ENCODE measurements around the gene INPP5D.

Gene INPP5D

GRCh38 chr2:233035426-233036161, 24.5 kb upstream of the INPP5D start:
- Histone ChIP-seq H3K4me3 (ENCODE audit: low read length) (no peak overlapping the region), H3K36me3 (ENCODE audit: control insufficient read depth, insufficient read depth, low read length) (no peaks in the 10 kb centered on the region), H3K27me3 (ENCODE audit: control insufficient read depth, insufficient read depth, low read length) (no peaks in the 10 kb centered on the region), H3K27ac (ENCODE audit: low read depth, low read length) (no peak overlapping the region), H3K4me1 (ENCODE audit: control insufficient read depth, insufficient read depth, low read length) (no peaks in the 10 kb centered on the region), H3K9ac (ENCODE audit: low read length) (no peak overlapping the region)

- H3K4me1 ChIP-seq (ENCODE audit: control insufficient read depth, insufficient read depth, low read length): no peaks in the 10 kb centered on the region
- no peaks in the 10 kb centered on the region for H3K36me3 ChIP-seq (ENCODE audit: control insufficient read depth, insufficient read depth, low read length)
- H3K27ac ChIP-seq (ENCODE audit: low read depth, low read length): no peak overlapping the region
- no peak overlapping the region for H3K4me3 ChIP-seq (ENCODE audit: low read length)
- no peak overlapping the region for H3K9ac ChIP-seq (ENCODE audit: low read length)
- H3K27me3 ChIP-seq (ENCODE audit: control insufficient read depth, insufficient read depth, low read length): no peaks in the 10 kb centered on the region
These were observed 23.8 kb upstream of the INPP5D start for GRCh38 chr2:233036162-233036838.

- no peaks in the 10 kb centered on the region for H3K4me1 ChIP-seq (ENCODE audit: control insufficient read depth, insufficient read depth, low read length)
- H3K4me3 ChIP-seq (ENCODE audit: low read length): no peak overlapping the region
- no peak overlapping the region for H3K27ac ChIP-seq (ENCODE audit: low read depth, low read length)
- no peak overlapping the region for H3K9ac ChIP-seq (ENCODE audit: low read length)
- no peaks in the 10 kb centered on the region for H3K36me3 ChIP-seq (ENCODE audit: control insufficient read depth, insufficient read depth, low read length)
- no peaks in the 10 kb centered on the region for H3K27me3 ChIP-seq (ENCODE audit: control insufficient read depth, insufficient read depth, low read length)
These were observed 23.1 kb upstream of the INPP5D start for GRCh38 chr2:233037078-233037477.

GRCh38 chr2:233039212-233039845, 20.8 kb upstream of the INPP5D start:
- Histone ChIP-seq H3K9ac (ENCODE audit: low read length) (no peak overlapping the region), H3K27me3 (ENCODE audit: control insufficient read depth, insufficient read depth, low read length) (no peaks in the 10 kb centered on the region), H3K4me3 (ENCODE audit: low read length) (no peak overlapping the region), H3K27ac (ENCODE audit: low read depth, low read length) (no peak overlapping the region), H3K36me3 (ENCODE audit: control insufficient read depth, insufficient read depth, low read length) (no peaks in the 10 kb centered on the region), H3K4me1 (ENCODE audit: control insufficient read depth, insufficient read depth, low read length) (no peaks in the 10 kb centered on the region)

- H3K36me3 ChIP-seq (ENCODE audit: control insufficient read depth, insufficient read depth, low read length): no peaks in the 10 kb centered on the region
- H3K27ac ChIP-seq (ENCODE audit: low read depth, low read length): no peak overlapping the region
These were observed 20.2 kb upstream of the INPP5D start for GRCh38 chr2:233039846-233040530.

GRCh38 chr2:233040571-233040970, 19.6 kb upstream of the INPP5D start:
- H3K4me1 ChIP-seq (ENCODE audit: control insufficient read depth, insufficient read depth, low read length): no peaks in the 10 kb centered on the region
- no peaks in the 10 kb centered on the region for H3K36me3 ChIP-seq (ENCODE audit: control insufficient read depth, insufficient read depth, low read length)
- H3K9ac ChIP-seq (ENCODE audit: low read length): no peak overlapping the region
- H3K4me3 ChIP-seq (ENCODE audit: low read length): no peak overlapping the region
- no peak overlapping the region for H3K27ac ChIP-seq (ENCODE audit: low read depth, low read length)
- H3K27me3 ChIP-seq (ENCODE audit: control insufficient read depth, insufficient read depth, low read length): no peaks in the 10 kb centered on the region

More at GRCh38 chr2:233039846-233040530, 20.2 kb upstream of the INPP5D start:
- Histone ChIP-seq H3K4me3 (ENCODE audit: low read length) (no peak overlapping the region), H3K4me1 (ENCODE audit: control insufficient read depth, insufficient read depth, low read length) (no peaks in the 10 kb centered on the region), H3K9ac (ENCODE audit: low read length) (no peak overlapping the region), H3K27me3 (ENCODE audit: control insufficient read depth, insufficient read depth, low read length) (no peaks in the 10 kb centered on the region)

- no peaks in the 10 kb centered on the region for H3K36me3 ChIP-seq (ENCODE audit: control insufficient read depth, insufficient read depth, low read length)
- H3K9ac ChIP-seq (ENCODE audit: low read length): no peak overlapping the region
- H3K27me3 ChIP-seq (ENCODE audit: control insufficient read depth, insufficient read depth, low read length): no peaks in the 10 kb centered on the region
- no peak overlapping the region for H3K27ac ChIP-seq (ENCODE audit: low read depth, low read length)
- H3K4me1 ChIP-seq (ENCODE audit: control insufficient read depth, insufficient read depth, low read length): no peaks in the 10 kb centered on the region
- H3K4me3 ChIP-seq (ENCODE audit: low read length): no peak overlapping the region
These were observed 18.3 kb upstream of the INPP5D start for GRCh38 chr2:233041722-233042323.

GRCh38 chr2:233042549-233042948, 17.6 kb upstream of the INPP5D start:
- no peaks in the 10 kb centered on the region for H3K36me3 ChIP-seq (ENCODE audit: control insufficient read depth, insufficient read depth, low read length)
- no peak overlapping the region for H3K27ac ChIP-seq (ENCODE audit: low read depth, low read length)
- H3K9ac ChIP-seq (ENCODE audit: low read length): no peak overlapping the region
- no peaks in the 10 kb centered on the region for H3K4me1 ChIP-seq (ENCODE audit: control insufficient read depth, insufficient read depth, low read length)
- no peak overlapping the region for H3K4me3 ChIP-seq (ENCODE audit: low read length)
- no peaks in the 10 kb centered on the region for H3K27me3 ChIP-seq (ENCODE audit: control insufficient read depth, insufficient read depth, low read length)

- H3K4me3 ChIP-seq (ENCODE audit: low read length): no peak overlapping the region
- no peak overlapping the region for H3K27ac ChIP-seq (ENCODE audit: low read depth, low read length)
- no peaks in the 10 kb centered on the region for H3K36me3 ChIP-seq (ENCODE audit: control insufficient read depth, insufficient read depth, low read length)
- H3K4me1 ChIP-seq (ENCODE audit: control insufficient read depth, insufficient read depth, low read length): no peaks in the 10 kb centered on the region
- H3K27me3 ChIP-seq (ENCODE audit: control insufficient read depth, insufficient read depth, low read length): no peaks in the 10 kb centered on the region
- no peak overlapping the region for H3K9ac ChIP-seq (ENCODE audit: low read length)
These were observed 15.1 kb upstream of the INPP5D start for GRCh38 chr2:233044974-233045605.

GRCh38 chr2:233047206-233047605, 12.9 kb upstream of the INPP5D start:
- H3K4me1 ChIP-seq (ENCODE audit: control insufficient read depth, insufficient read depth, low read length): no peaks in the 10 kb centered on the region
- H3K36me3 ChIP-seq (ENCODE audit: control insufficient read depth, insufficient read depth, low read length): no peaks in the 10 kb centered on the region
- no peak overlapping the region for H3K9ac ChIP-seq (ENCODE audit: low read length)
- no peak overlapping the region for H3K27ac ChIP-seq (ENCODE audit: low read depth, low read length)
- no peak overlapping the region for H3K4me3 ChIP-seq (ENCODE audit: low read length)
- no peaks in the 10 kb centered on the region for H3K27me3 ChIP-seq (ENCODE audit: control insufficient read depth, insufficient read depth, low read length)

- H3K27me3 ChIP-seq (ENCODE audit: control insufficient read depth, insufficient read depth, low read length): no peaks in the 10 kb centered on the region
- H3K4me1 ChIP-seq (ENCODE audit: control insufficient read depth, insufficient read depth, low read length): no peaks in the 10 kb centered on the region
- no peak overlapping the region for H3K27ac ChIP-seq (ENCODE audit: low read depth, low read length)
- H3K9ac ChIP-seq (ENCODE audit: low read length): no peak overlapping the region
- no peak overlapping the region for H3K4me3 ChIP-seq (ENCODE audit: low read length)
- no peaks in the 10 kb centered on the region for H3K36me3 ChIP-seq (ENCODE audit: control insufficient read depth, insufficient read depth, low read length)
These were observed 12.5 kb upstream of the INPP5D start for GRCh38 chr2:233047667-233048066.

Measured in rectal smooth muscle tissue (tissue), 1 donor.